HL-60 (cell line): ENCODE data around the gene CHIT1.

Source experiments
- CTCF ChIP-seq: IDR thresholded peaks from one replicate; pipeline ENCODE4 v1.5.1; 2011; ENCODE audit warnings: low read length, control low read depth, inconsistent platforms; ENCODE audit not compliant: insufficient read depth
- SPI1 ChIP-seq: IDR thresholded peaks from 2 replicates; pipeline ENCODE4 v1.6.1; 2012; ENCODE audit warnings: low read depth, mild to moderate bottlenecking, borderline replicate concordance

- TF ChIP-seq CTCF = no peak
- no peak for TF ChIP-seq SPI1
Observed at GRCh38 chr1:203175237-203175826, 54.1 kb downstream of the CHIT1 start, which contains the start of gene MYBPH.
